HEK293T (cell line): Measurements from ENCODE around the gene CD300H.

Experiments
- ARNT ChIP-seq: fragments of 450-650 bp; IDR thresholded peaks from 2 replicates; pipeline ENCODE4 v1.6.1; 2017; ENCODE audit warnings: mild to moderate bottlenecking
- CTBP1 ChIP-seq: fragments of 450-650 bp; IDR thresholded peaks from 2 replicates; pipeline ENCODE4 v1.6.1; 2016; ENCODE audit warnings: borderline replicate concordance
- PKNOX1 ChIP-seq: fragments of 450-650 bp; IDR thresholded peaks from 2 replicates; pipeline ENCODE4 v1.6.1; 2016
- SP1 ChIP-seq: fragments of 450-650 bp; IDR thresholded peaks from 2 replicates; pipeline ENCODE4 v1.6.1; 2017
- SUZ12 ChIP-seq: fragments of 450-650 bp; IDR thresholded peaks from 2 replicates; pipeline ENCODE4 v1.6.1; 2016; ENCODE audit warnings: mild to moderate bottlenecking
- ZNF384 ChIP-seq: fragments of 450-650 bp; IDR thresholded peaks from 2 replicates; pipeline ENCODE4 v1.6.1; 2016

- TF ChIP-seq ARNT (no peak), SP1 (no peak), SUZ12 (no peak), CTBP1 (no peak), ZNF384 (no peak), PKNOX1 (no peak)
Measured at GRCh38 chr17:74549343-74549742, 18.0 kb downstream of the CD300H start.
